ENCODE results near the gene XRCC6.
A peak's percentile ranks its signal among the peaks of the same experiment; 100 is the strongest.
"Not testable (repeated sequence)": the region's sequence is repeated elsewhere in the genome, so short reads cannot be mapped to it uniquely, and the experiment has no call there.

XRCC6 gene

GRCh38 chr22:41683616-41684015 lies 62.5 kb downstream of the XRCC6 start:
- no peak for TF ChIP-seq CTCF (IDR thresholded peaks at IDR 0.05; ENCODE audit: insufficient read depth, low read depth, low read length, missing control alignments)
- no peak for DNase-seq (ENCODE audit: low read depth)
- no peak overlapping the region for H3K4me3 ChIP-seq (ENCODE audit: low read depth, low read length)

GRCh38 chr22:41684194-41684593 lies 63.1 kb downstream of the XRCC6 start:
- H3K4me3 ChIP-seq (ENCODE audit: low read depth, low read length): no peak overlapping the region
- DNase-seq (ENCODE audit: low read depth): no peak
- no peak for TF ChIP-seq CTCF (IDR thresholded peaks at IDR 0.05; ENCODE audit: insufficient read depth, low read depth, low read length, missing control alignments)

- DNase-seq (ENCODE audit: low read depth): not testable (repeated sequence)
- peak overlapping the region; percentile 83 for H3K4me3 ChIP-seq (ENCODE audit: low read depth, low read length)
These were observed 65.8 kb downstream of the XRCC6 start for GRCh38 chr22:41686890-41687289.

GRCh38 chr22:41687901-41688364 lies 66.8 kb downstream of the XRCC6 start:
- DNase-seq (ENCODE audit: low read depth): peak; percentile 50
- TF ChIP-seq CTCF (IDR thresholded peaks at IDR 0.05; ENCODE audit: insufficient read depth, low read depth, low read length, missing control alignments): no peak
- peak overlapping the region; percentile 83 for H3K4me3 ChIP-seq (ENCODE audit: low read depth, low read length)

GRCh38 chr22:41688365-41689211 lies 67.5 kb downstream of the XRCC6 start, which contains the start of gene SNU13:
TSS of gene SNU13 (minus strand) at chr22:41688867. CDS start at chr22:41688796, 71 bp downstream.
- H3K4me3 ChIP-seq (ENCODE audit: low read depth, low read length): peak within 1 kb of the TSS; percentile 83
- DNase-seq (ENCODE audit: low read depth): peak; percentile 95
- no peak for TF ChIP-seq CTCF (IDR thresholded peaks at IDR 0.05; ENCODE audit: insufficient read depth, low read depth, low read length, missing control alignments)

- no peak overlapping the region for H3K4me3 ChIP-seq (ENCODE audit: low read depth, low read length)
- no peak for DNase-seq (ENCODE audit: low read depth)
- no peak for TF ChIP-seq CTCF (IDR thresholded peaks at IDR 0.05; ENCODE audit: insufficient read depth, low read depth, low read length, missing control alignments)
These were observed 69.4 kb downstream of the XRCC6 start for GRCh38 chr22:41690476-41690875.

- TF ChIP-seq CTCF (IDR thresholded peaks at IDR 0.05; ENCODE audit: insufficient read depth, low read depth, low read length, missing control alignments): no peak
- no peak overlapping the region for H3K4me3 ChIP-seq (ENCODE audit: low read depth, low read length)
- DNase-seq (ENCODE audit: low read depth): no peak
These were observed 74.1 kb downstream of the XRCC6 start for GRCh38 chr22:41695211-41695610.

Measured in GM12865 (cell line).